Mesenchymal stem cell (in vitro differentiated cells and primary cell): ENCODE results near the gene TRPM2.

Experiments
- DNase-seq: peaks from one replicate; pipeline ENCODE4 v3.0.0-alpha.2; 2013
- H2AFZ ChIP-seq: one replicate; pipeline ENCODE4 v1.6.1; 2013; ENCODE audit warnings: low read depth, mild to moderate bottlenecking, control low read depth, inconsistent platforms, low read length, moderate library complexity
- H2AK5ac ChIP-seq: 2 replicates; pipeline ENCODE4 v1.6.1; 2013; ENCODE audit warnings: low read length, moderate library complexity, mild to moderate bottlenecking, inconsistent platforms; ENCODE audit not compliant: severe bottlenecking
- H2BK120ac ChIP-seq: one replicate; pipeline ENCODE4 v1.6.1; 2013; ENCODE audit warnings: low read depth, mild to moderate bottlenecking, inconsistent platforms, low read length, moderate library complexity
- H2BK12ac ChIP-seq, 2 experiments: one replicate each; pipeline ENCODE4 v1.6.1; 2013; ENCODE audit warnings: inconsistent platforms in 2 of 2, low read length in 2 of 2, mild to moderate bottlenecking in 2 of 2, moderate library complexity in 2 of 2, control low read depth in 1 of 2
- H2BK15ac ChIP-seq: one replicate; pipeline ENCODE4 v1.6.1; 2013; ENCODE audit warnings: mild to moderate bottlenecking, low read depth, inconsistent platforms; ENCODE audit not compliant: poor library complexity, severe bottlenecking
- H2BK5ac ChIP-seq: 2 replicates; pipeline ENCODE4 v1.6.1; 2013; ENCODE audit warnings: low read depth, mild to moderate bottlenecking, low read length, control low read depth, inconsistent platforms; ENCODE audit not compliant: poor library complexity, severe bottlenecking
- H3K14ac ChIP-seq, 2 experiments: one replicate each; pipeline ENCODE4 v1.6.1; 2013; ENCODE audit warnings: inconsistent platforms in 2 of 2, low read length in 2 of 2, control low read depth in 1 of 2, mild to moderate bottlenecking in 1 of 2, moderate library complexity in 1 of 2
- H3K18ac ChIP-seq, 2 experiments: one replicate each; pipeline ENCODE4 v1.6.1; 2013; ENCODE audit warnings: inconsistent platforms in 2 of 2, low read length in 2 of 2, control low read depth in 1 of 2, low read depth in 1 of 2, mild to moderate bottlenecking in 1 of 2
- H3K23ac ChIP-seq, 2 experiments: one replicate each; pipeline ENCODE4 v1.6.1; 2013; ENCODE audit warnings: inconsistent platforms in 2 of 2, low read length in 2 of 2, mild to moderate bottlenecking in 2 of 2, moderate library complexity in 2 of 2, control low read depth in 1 of 2
- H3K27ac ChIP-seq: 2 replicates; pipeline ENCODE4 v1.5.1; 2013; ENCODE audit warnings: mild to moderate bottlenecking, moderate library complexity, low read length, control low read depth, inconsistent platforms; ENCODE audit not compliant: poor library complexity, severe bottlenecking
- H3K27me3 ChIP-seq, 2 experiments: 2 replicates each; pipeline versions ENCODE4 v1.6.1 to v1.7.0; 2013; ENCODE audit warnings: low read length in 2 of 2, mild to moderate bottlenecking in 2 of 2, moderate library complexity in 2 of 2, control low read depth in 1 of 2, inconsistent platforms in 1 of 2; ENCODE audit not compliant: control insufficient read depth in 1 of 2, insufficient read depth in 1 of 2
- H3K36me3 ChIP-seq, 2 experiments: 2 replicates each; pipeline versions ENCODE4 v1.6.1 to v1.7.0; 2013; ENCODE audit warnings: low read length in 2 of 2, control low read depth in 1 of 2, inconsistent platforms in 1 of 2, low read depth in 1 of 2, mild to moderate bottlenecking in 1 of 2; ENCODE audit not compliant: insufficient read depth in 2 of 2, control insufficient read depth in 1 of 2
- H3K4ac ChIP-seq, 2 experiments: one replicate each; pipeline ENCODE4 v1.6.1; 2013; ENCODE audit warnings: inconsistent platforms in 2 of 2, low read length in 2 of 2, mild to moderate bottlenecking in 2 of 2, moderate library complexity in 2 of 2, control low read depth in 1 of 2, low read depth in 1 of 2
- H3K4me1 ChIP-seq: 2 replicates; pipeline ENCODE4 v1.6.1; 2013; ENCODE audit warnings: low read depth, low read length, control low read depth; ENCODE audit not compliant: control insufficient read depth, insufficient read depth
- H3K4me2 ChIP-seq: 2 replicates; pipeline ENCODE4 v1.6.1; 2013; ENCODE audit warnings: low read length, mild to moderate bottlenecking, inconsistent platforms; ENCODE audit not compliant: poor library complexity, severe bottlenecking
- H3K4me3 ChIP-seq, 2 experiments: 2 replicates each; pipeline versions ENCODE4 v1.5.1 to v1.7.0; 2013; ENCODE audit warnings: low read length in 2 of 2, mild to moderate bottlenecking in 2 of 2, control low read depth in 1 of 2, low read depth in 1 of 2; ENCODE audit not compliant: insufficient read depth in 1 of 2
- H3K79me1 ChIP-seq: replicated peaks from 2 replicates; pipeline ENCODE4 v1.6.1; 2013; ENCODE audit warnings: mild to moderate bottlenecking, control low read depth, low read length, inconsistent platforms; ENCODE audit not compliant: poor library complexity, severe bottlenecking
- H3K9ac ChIP-seq: 2 replicates; pipeline ENCODE4 v1.7.0; 2013; ENCODE audit warnings: mild to moderate bottlenecking, low read length, moderate library complexity
- H3K9me3 ChIP-seq: 2 replicates; pipeline ENCODE4 v1.7.0; 2013; ENCODE audit warnings: mild to moderate bottlenecking, low read length; ENCODE audit not compliant: control insufficient read depth
- H4K8ac ChIP-seq: one replicate; pipeline ENCODE4 v1.6.1; 2013; ENCODE audit warnings: inconsistent platforms, mild to moderate bottlenecking, low read length, moderate library complexity
- H4K91ac ChIP-seq: one replicate; pipeline ENCODE4 v1.6.1; 2013; ENCODE audit warnings: mild to moderate bottlenecking, low read length, inconsistent platforms
- WGBS: methylation state at CpG from one replicate; pipeline ENCODE4 v1.1.7; 2013; ENCODE audit warnings: mixed read lengths; 5-methylcytosine and 5-hydroxymethylcytosine counted together

The TRPM2 gene

DNA sequence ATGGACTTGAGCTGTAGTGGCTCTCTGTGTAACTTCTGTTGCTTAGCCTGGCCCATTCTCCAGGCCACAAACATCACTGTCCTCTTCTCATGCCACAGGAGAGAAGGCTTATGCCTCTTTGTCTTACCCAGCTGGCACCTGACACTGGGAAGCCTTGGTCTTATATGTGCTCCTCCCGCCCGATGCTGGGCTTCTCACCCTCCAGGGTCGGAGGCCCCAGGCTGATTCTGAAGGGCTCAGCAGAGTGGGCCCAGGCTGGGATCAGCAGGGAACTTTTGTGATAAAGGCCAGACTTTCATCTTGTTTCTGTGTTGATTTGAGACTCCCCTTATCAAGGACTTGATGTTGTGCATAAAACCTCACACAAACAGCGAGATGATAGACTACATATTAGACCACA is 29.8 kb downstream of the TRPM2 start:
- H3K4ac ChIP-seq = no peak overlapping the region
- no peaks in the 10 kb centered on the region for H3K79me1 ChIP-seq
- H3K4me1 ChIP-seq = no peaks in the 10 kb centered on the region
- H3K9ac ChIP-seq = no peak overlapping the region
- no peak overlapping the region for H3K23ac ChIP-seq
- no peak overlapping the region for H4K8ac ChIP-seq
- H2BK15ac ChIP-seq = no peak overlapping the region
- no peak overlapping the region for H2BK5ac ChIP-seq
- no peak overlapping the region for H3K14ac ChIP-seq
- no peak overlapping the region for H3K27ac ChIP-seq
- H3K36me3 ChIP-seq = no peaks in the 10 kb centered on the region
- peaks cover 0 to 16% of the 10 kb centered on the region in 2 experiments for H3K27me3 ChIP-seq
- peaks cover 44% of the 10 kb centered on the region for H3K9me3 ChIP-seq
- H2BK12ac ChIP-seq = no peak overlapping the region
- no peak overlapping the region for H4K91ac ChIP-seq
- no peak overlapping the region for H3K4me2 ChIP-seq
- no peak overlapping the region for H2AFZ ChIP-seq
- H3K4me3 ChIP-seq = no peak overlapping the region
- no peak overlapping the region for H2AK5ac ChIP-seq
- no peak for DNase-seq
- WGBS = 59% methylated on average over 3 of the region's 4 CpGs
- H3K18ac ChIP-seq = no peak overlapping the region
- H2BK120ac ChIP-seq = no peak overlapping the region

- peaks cover 44% of the 10 kb centered on the region for H3K9me3 ChIP-seq
Observed at GRCh38 chr21:44384968-44385367, 31.5 kb downstream of the TRPM2 start.

GRCh38 chr21:44389335-44389734 is 35.9 kb downstream of the TRPM2 start:
- H3K18ac ChIP-seq = no peak overlapping the region
- no peak for DNase-seq

More at GRCh38 chr21:44384968-44385367, 31.5 kb downstream of the TRPM2 start:
- Histone ChIP-seq H3K9ac (no peak overlapping the region), H3K14ac (no peak overlapping the region), H4K91ac (no peak overlapping the region), H2AFZ (no peak overlapping the region), H3K23ac (no peak overlapping the region), H3K79me1 (no peaks in the 10 kb centered on the region), H2BK120ac (no peak overlapping the region), H4K8ac (no peak overlapping the region), H2BK12ac (no peak overlapping the region), H3K4me1 (no peaks in the 10 kb centered on the region), H2BK15ac (no peak overlapping the region), H3K27me3 (peaks cover 0 to 1% of the 10 kb centered on the region in 2 experiments), H2AK5ac (no peak overlapping the region), H3K18ac (no peak overlapping the region), H3K27ac (no peak overlapping the region), H2BK5ac (no peak overlapping the region), H3K36me3 (no peaks in the 10 kb centered on the region), H3K4me3 (no peak overlapping the region), H3K4ac (no peak overlapping the region), H3K4me2 (no peak overlapping the region)
- WGBS = 20% methylated on average over 1 of the region's 2 CpGs
- no peak for DNase-seq

DNA sequence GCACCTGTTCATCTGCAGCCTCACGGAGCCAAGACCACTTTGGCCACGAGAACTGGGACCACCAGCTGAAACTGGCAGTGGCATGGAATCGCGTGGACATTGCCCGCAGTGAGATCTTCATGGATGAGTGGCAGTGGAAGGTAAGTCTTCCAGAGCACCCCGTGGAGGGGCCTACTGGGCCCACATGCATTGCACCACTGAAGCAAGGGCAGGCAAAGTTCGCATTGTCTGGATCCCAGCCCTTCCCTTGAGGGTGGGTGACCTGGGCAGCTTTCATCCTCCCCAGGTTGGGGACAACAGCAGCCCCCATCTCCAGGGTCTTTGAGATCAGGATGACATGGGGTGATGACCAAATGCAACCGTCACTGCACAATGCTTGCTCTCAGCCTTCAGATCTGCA is 37.5 kb downstream of the TRPM2 start:
- H3K4me3 ChIP-seq = no peak overlapping the region
- no peaks in the 10 kb centered on the region for H3K36me3 ChIP-seq
- peaks cover 0 to 3% of the 10 kb centered on the region in 2 experiments for H3K27me3 ChIP-seq
- H3K23ac ChIP-seq = no peak overlapping the region
- no peak overlapping the region for H4K91ac ChIP-seq
- no peaks in the 10 kb centered on the region for H3K79me1 ChIP-seq
- no peak overlapping the region for H3K4ac ChIP-seq
- no peak overlapping the region for H3K9ac ChIP-seq
- H2BK5ac ChIP-seq = no peak overlapping the region
- no peak overlapping the region for H3K18ac ChIP-seq
- no peak overlapping the region for H2BK12ac ChIP-seq
- no peak overlapping the region for H2AK5ac ChIP-seq
- peaks cover 19% of the 10 kb centered on the region for H3K9me3 ChIP-seq
- no peak overlapping the region for H2BK15ac ChIP-seq
- no peak overlapping the region for H3K4me2 ChIP-seq
- DNase-seq = no peak
- H3K4me1 ChIP-seq = no peaks in the 10 kb centered on the region
- H2BK120ac ChIP-seq = no peak overlapping the region
- H3K14ac ChIP-seq = no peak overlapping the region
- WGBS = 86% methylated on average over 8 of the region's 8 CpGs
- no peak overlapping the region for H2AFZ ChIP-seq
- no peak overlapping the region for H3K27ac ChIP-seq
- H4K8ac ChIP-seq = no peak overlapping the region

More at GRCh38 chr21:44389335-44389734, 35.9 kb downstream of the TRPM2 start:
- Histone ChIP-seq H2AK5ac (no peak overlapping the region), H2BK12ac (no peak overlapping the region), H2BK15ac (no peak overlapping the region), H3K4me3 (no peak overlapping the region), H4K8ac (no peak overlapping the region), H3K36me3 (no peaks in the 10 kb centered on the region), H3K4ac (no peak overlapping the region), H2AFZ (no peak overlapping the region), H2BK120ac (no peak overlapping the region), H3K14ac (no peak overlapping the region), H3K79me1 (no peaks in the 10 kb centered on the region), H3K4me1 (no peaks in the 10 kb centered on the region), H3K23ac (no peak overlapping the region), H3K9ac (no peak overlapping the region), H4K91ac (no peak overlapping the region), H3K27me3 (no peaks in the 10 kb centered on the region), H3K9me3 (peaks cover 32% of the 10 kb centered on the region), H2BK5ac (no peak overlapping the region), H3K4me2 (no peak overlapping the region), H3K27ac (no peak overlapping the region)
- WGBS = no CpG with 5 or more reads among the region's 1 CpG
